ENCODE results near the gene SECISBP2L. TPM values are rescaled to one million over a fixed set of nuclear protein-coding genes. Genes with fewer than 3 reads are reported as not detected.

Gene SECISBP2L
- total and polyA plus RNA-seq, 2 donors (not counting 1 experiment from before 2014, with no cell fraction given) = 13.0 to 121 TPM

DNA sequence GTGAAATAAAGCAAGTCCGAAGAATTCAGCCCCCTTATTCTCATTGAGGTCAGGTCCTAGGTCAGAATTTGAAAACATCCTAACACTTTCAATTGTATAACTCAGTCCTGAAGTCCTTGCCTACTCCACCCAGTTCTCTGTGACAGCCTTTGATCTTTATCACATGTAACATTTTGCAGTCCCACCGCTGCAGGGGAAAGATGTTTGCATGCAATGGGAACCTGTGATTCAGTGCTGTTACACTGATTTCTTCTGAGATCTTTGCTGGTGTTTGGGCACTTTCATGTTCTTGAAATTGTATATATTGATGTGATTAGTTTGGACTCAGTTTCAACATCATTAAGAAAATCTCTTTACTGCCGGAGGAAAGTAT lies 18.0 kb upstream of the SECISBP2L start:
- H3K4me1 ChIP-seq (ENCODE audit: control insufficient read depth in 2 of 2, insufficient read depth in 2 of 2, low read length in 2 of 2) = no peaks in the 10 kb centered on the region
- H3K27ac Mint-ChIP-seq = no peak overlapping the region
- TF ChIP-seq, protein P1, sequence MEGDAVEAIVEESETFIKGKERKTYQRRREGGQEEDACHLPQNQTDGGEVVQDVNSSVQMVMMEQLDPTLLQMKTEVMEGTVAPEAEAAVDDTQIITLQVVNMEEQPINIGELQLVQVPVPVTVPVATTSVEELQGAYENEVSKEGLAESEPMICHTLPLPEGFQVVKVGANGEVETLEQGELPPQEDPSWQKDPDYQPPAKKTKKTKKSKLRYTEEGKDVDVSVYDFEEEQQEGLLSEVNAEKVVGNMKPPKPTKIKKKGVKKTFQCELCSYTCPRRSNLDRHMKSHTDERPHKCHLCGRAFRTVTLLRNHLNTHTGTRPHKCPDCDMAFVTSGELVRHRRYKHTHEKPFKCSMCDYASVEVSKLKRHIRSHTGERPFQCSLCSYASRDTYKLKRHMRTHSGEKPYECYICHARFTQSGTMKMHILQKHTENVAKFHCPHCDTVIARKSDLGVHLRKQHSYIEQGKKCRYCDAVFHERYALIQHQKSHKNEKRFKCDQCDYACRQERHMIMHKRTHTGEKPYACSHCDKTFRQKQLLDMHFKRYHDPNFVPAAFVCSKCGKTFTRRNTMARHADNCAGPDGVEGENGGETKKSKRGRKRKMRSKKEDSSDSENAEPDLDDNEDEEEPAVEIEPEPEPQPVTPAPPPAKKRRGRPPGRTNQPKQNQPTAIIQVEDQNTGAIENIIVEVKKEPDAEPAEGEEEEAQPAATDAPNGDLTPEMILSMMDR (IDR thresholded peaks at IDR 0.05) = no peak
- TF ChIP-seq EZH2 (IDR thresholded peaks at IDR 0.05; ENCODE audit: borderline replicate concordance, insufficient read depth, low read depth, low read length, poor library complexity, severe bottlenecking) = no peak
- H3K79me2 ChIP-seq (ENCODE audit: control insufficient read depth, insufficient read depth, low read length) = no peaks in the 10 kb centered on the region
- H3K9me3 ChIP-seq (ENCODE audit: control extremely low read depth in 1 of 3, control insufficient read depth in 2 of 3, insufficient read depth in 1 of 3, low read length in 2 of 3) = no peaks in the 10 kb centered on the region
- H3K27ac ChIP-seq (ENCODE audit: low read length in 2 of 2) = no peak overlapping the region
- peaks cover 8% of the 10 kb centered on the region for H3K27me3 Mint-ChIP-seq
- ATAC-seq (ENCODE audit: low read depth) (no peak), DNase-seq (no peak)
- no peak overlapping the region for H3K4me3 Mint-ChIP-seq
- no peak overlapping the region for H3K4me2 ChIP-seq (replicated peaks; ENCODE audit: low read depth, low read length, poor library complexity, severe bottlenecking)
- intact Hi-C loops (cut with micrococcal nuclease) = no loop called here
- H3K9ac ChIP-seq (ENCODE audit: low read length) = no peak overlapping the region
- WGBS (ENCODE audit: insufficient coverage) = 90% methylated on average over 2 of the region's 3 CpGs
- CTCF ChIA-PET = no interaction called here
- no peaks in the 10 kb centered on the region for H3K9me3 Mint-ChIP-seq (ENCODE audit: insufficient read depth)
- no peaks in the 10 kb centered on the region for H3K4me1 Mint-ChIP-seq
- POLR2A ChIA-PET = no interaction called here
- no peak overlapping the region for H2AFZ ChIP-seq (ENCODE audit: insufficient read depth, low read depth, low read length, poor library complexity, severe bottlenecking)
- H3K27me3 ChIP-seq (replicated peaks in 1 of 4; ENCODE audit: control extremely low read depth in 1 of 4, control insufficient read depth in 3 of 4, insufficient read depth in 4 of 4, low read length in 3 of 4) = peaks cover 0 to 4% (median 0%) of the 10 kb centered on the region in 4 experiments
- no peaks in the 10 kb centered on the region for H4K20me1 ChIP-seq (ENCODE audit: control insufficient read depth, insufficient read depth, low read length, poor library complexity, severe bottlenecking)
- no peaks in the 10 kb centered on the region for H3K36me3 ChIP-seq (replicated peaks in 1 of 2; ENCODE audit: control extremely low read depth in 1 of 2, control insufficient read depth in 1 of 2, extremely low read depth in 1 of 2, insufficient read depth in 2 of 2, low read length in 1 of 2)
- H3K4me3 ChIP-seq (ENCODE audit: control extremely low read depth in 1 of 5, extremely low read depth in 1 of 5, insufficient read depth in 1 of 5, low read depth in 2 of 5, low read length in 4 of 5) = no peak overlapping the region

DNA sequence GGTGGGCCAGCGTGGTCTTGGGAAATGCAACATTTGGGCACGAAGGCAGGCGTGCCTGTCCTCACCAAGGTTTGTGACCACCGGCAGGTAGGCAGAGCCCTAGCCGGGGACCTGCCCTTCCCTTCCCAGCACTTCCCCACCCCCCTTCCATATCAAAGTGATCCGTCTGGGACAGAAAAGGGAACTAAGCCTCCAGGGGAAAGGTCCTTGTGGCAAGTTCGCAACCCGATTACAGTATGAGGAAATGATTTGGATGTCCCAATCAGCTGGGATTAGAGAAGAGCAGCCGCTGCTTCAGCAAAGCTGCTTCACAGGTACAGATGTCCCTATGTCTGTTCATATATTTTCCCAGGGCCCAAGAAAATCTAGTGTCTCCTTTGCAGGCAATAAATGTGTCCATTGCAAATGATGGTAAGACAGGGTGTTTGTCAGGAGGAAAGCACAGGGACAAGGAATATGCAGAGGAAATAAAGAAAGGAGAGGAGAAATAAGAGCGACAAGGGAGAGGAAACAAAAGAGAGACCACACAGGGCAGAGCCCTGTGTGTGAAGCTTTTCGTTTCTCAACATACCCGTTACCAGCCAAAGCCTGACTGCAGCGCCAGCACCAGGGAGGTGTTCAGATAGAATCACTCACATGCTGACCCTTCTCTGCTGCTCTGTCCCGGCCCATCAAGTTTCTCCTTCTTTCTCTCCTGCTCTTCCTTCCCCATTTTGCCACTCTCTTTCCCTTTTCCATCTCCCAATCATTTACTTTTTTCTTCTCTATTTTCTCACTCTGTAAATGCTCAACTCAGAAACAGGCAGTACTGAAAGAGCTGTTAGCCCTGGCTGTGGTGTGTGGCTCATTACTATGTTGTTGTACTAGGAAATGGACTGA lies 17.4 kb upstream of the SECISBP2L start:
- Histone ChIP-seq H3K27ac (ENCODE audit: low read length in 2 of 2) (no peak overlapping the region), H3K9me3 (ENCODE audit: control extremely low read depth in 1 of 3, control insufficient read depth in 2 of 3, insufficient read depth in 1 of 3, low read length in 2 of 3) (no peaks in the 10 kb centered on the region), H3K79me2 (ENCODE audit: control insufficient read depth, insufficient read depth, low read length) (no peaks in the 10 kb centered on the region), H3K27me3 (replicated peaks in 1 of 4; ENCODE audit: control extremely low read depth in 1 of 4, control insufficient read depth in 3 of 4, insufficient read depth in 4 of 4, low read length in 3 of 4) (peaks cover 0 to 1% (median 0%) of the 10 kb centered on the region in 4 experiments), H3K36me3 (replicated peaks in 1 of 2; ENCODE audit: control extremely low read depth in 1 of 2, control insufficient read depth in 1 of 2, extremely low read depth in 1 of 2, insufficient read depth in 2 of 2, low read length in 1 of 2) (no peaks in the 10 kb centered on the region), H3K4me2 (replicated peaks; ENCODE audit: low read depth, low read length, poor library complexity, severe bottlenecking) (no peak overlapping the region), H4K20me1 (ENCODE audit: control insufficient read depth, insufficient read depth, low read length, poor library complexity, severe bottlenecking) (no peaks in the 10 kb centered on the region), H3K9ac (ENCODE audit: low read length) (no peak overlapping the region), H2AFZ (ENCODE audit: insufficient read depth, low read depth, low read length, poor library complexity, severe bottlenecking) (no peak overlapping the region), H3K4me3 (ENCODE audit: control extremely low read depth in 1 of 5, extremely low read depth in 1 of 5, insufficient read depth in 1 of 5, low read depth in 2 of 5, low read length in 4 of 5) (no peak overlapping the region), H3K4me1 (ENCODE audit: control insufficient read depth in 2 of 2, insufficient read depth in 2 of 2, low read length in 2 of 2) (no peaks in the 10 kb centered on the region)
- H3K4me1 Mint-ChIP-seq = no peaks in the 10 kb centered on the region
- H3K27ac Mint-ChIP-seq = no peak overlapping the region
- TF ChIP-seq, protein P1 (IDR thresholded peaks at IDR 0.05) = no peak
- no peak for TF ChIP-seq EZH2 (IDR thresholded peaks at IDR 0.05; ENCODE audit: borderline replicate concordance, insufficient read depth, low read depth, low read length, poor library complexity, severe bottlenecking)
- DNase-seq (no peak), ATAC-seq (ENCODE audit: low read depth) (no peak)
- CTCF ChIA-PET = no interaction called here
- POLR2A ChIA-PET = no interaction called here
- H3K4me3 Mint-ChIP-seq = no peak overlapping the region
- 68% methylated on average over 8 of the region's 14 CpGs for WGBS (ENCODE audit: insufficient coverage)
- H3K27me3 Mint-ChIP-seq = peaks cover 8% of the 10 kb centered on the region
- no peaks in the 10 kb centered on the region for H3K9me3 Mint-ChIP-seq (ENCODE audit: insufficient read depth)
- intact Hi-C loops (cut with micrococcal nuclease) = no loop called here
